CD4-positive, alpha-beta T cell (primary cell): ENCODE results near the gene AGFG1. TPM values are rescaled to one million over a fixed set of nuclear protein-coding genes. Genes with fewer than 3 reads are reported as not detected.

Source experiments
- ATAC-seq: fragments of 200-7000 bp; cut with Tn5 transposase; one replicate; pipeline ENCODE4 v1.10.0; 2022; ENCODE audit warnings: mild to moderate bottlenecking; ENCODE audit not compliant: poor library complexity
- CTCF ChIA-PET: fragments of 350-600 bp; sonication (Branson Sonifier 250); formaldehyde crosslinking; loops from one replicate; lab custom pipeline; 2021; ENCODE audit warnings: antibody characterized with exemption, inconsistent platforms; lab: Charles Lee
- POLR2A ChIA-PET: fragments of 350-600 bp; sonication (Branson Sonifier 250); formaldehyde crosslinking; loops from one replicate; lab custom pipeline; 2021; ENCODE audit warnings: antibody characterized with exemption, inconsistent platforms; lab: Charles Lee
- DNase-seq, 14 experiments: peaks; one replicate each; pipeline ENCODE4 v3.0.0-alpha.2; 2013 to 2020; ENCODE audit warnings: mixed read lengths in 2 of 14
- H3K27ac ChIP-seq, 2 donors: one replicate each; pipeline versions ENCODE4 v1.5.1 to v1.7.0; 2013; ENCODE audit warnings: low read length in 2 of 2, low read depth in 1 of 2, mild to moderate bottlenecking in 1 of 2
- H3K27me3 ChIP-seq, 2 experiments: 1 replicate in 1 of 2; 2 replicates in 1 of 2; pipeline versions ENCODE4 v1.6.1 to v1.7.0; 2013; ENCODE audit warnings: low read length in 2 of 2, control low read depth in 1 of 2, mild to moderate bottlenecking in 1 of 2, moderate library complexity in 1 of 2; ENCODE audit not compliant: insufficient read depth in 2 of 2, control insufficient read depth in 1 of 2
- H3K36me3 ChIP-seq: one replicate; pipeline ENCODE4 v1.6.1; 2013; ENCODE audit warnings: low read length, control low read depth; ENCODE audit not compliant: insufficient read depth
- H3K4me1 ChIP-seq: one replicate; pipeline ENCODE4 v1.6.1; 2013; ENCODE audit warnings: low read length, control low read depth; ENCODE audit not compliant: insufficient read depth
- H3K4me3 ChIP-seq: one replicate; pipeline ENCODE4 v1.5.1; 2013; ENCODE audit warnings: mild to moderate bottlenecking, low read length, moderate library complexity
- H3K9me3 ChIP-seq, 2 experiments: 1 replicate in 1 of 2; 2 replicates in 1 of 2; pipeline versions ENCODE4 v1.6.1 to v1.7.0; 2013; ENCODE audit warnings: low read length in 2 of 2, mild to moderate bottlenecking in 2 of 2, control low read depth in 1 of 2, moderate library complexity in 1 of 2; ENCODE audit not compliant: control insufficient read depth in 1 of 2, insufficient read depth in 1 of 2
- H3K27ac Mint-ChIP-seq: one replicate; pipeline ENCODE4 v1.8.0; 2020; ENCODE audit warnings: mixed read lengths
- H3K27me3 Mint-ChIP-seq: one replicate; pipeline ENCODE4 v1.8.0; 2021; ENCODE audit warnings: mixed read lengths
- H3K36me3 Mint-ChIP-seq: one replicate; pipeline ENCODE4 v1.8.0; 2021; ENCODE audit warnings: low read depth, mixed read lengths
- H3K4me1 Mint-ChIP-seq: one replicate; pipeline ENCODE4 v1.8.0; 2021; ENCODE audit warnings: low read depth, mixed read lengths
- H3K4me3 Mint-ChIP-seq: one replicate; pipeline ENCODE4 v1.8.0; 2020; ENCODE audit warnings: mild to moderate bottlenecking, mixed read lengths
- H3K9me3 Mint-ChIP-seq: one replicate; pipeline ENCODE4 v1.8.0; 2020; ENCODE audit warnings: mixed read lengths
- intact Hi-C, 2 experiments: fragments of 100-400 bp; cut with DNase I in 1 of 2; cut with micrococcal nuclease in 1 of 2; formaldehyde crosslinking; loops; one replicate each; pipeline versions ENCODE4 v1.15.1 to v1.9.0; 2023 to 2025; cut with DNase I, micrococcal nuclease
- total RNA-seq, 174 experiments: library from RNA in 2 of 174; stranded (reverse) in 2 of 174; gene quantifications; one replicate each; pipeline ENCODE4 v1.2.3 and lab custom pipeline; 2021 to 2026
- TF ChIP-seq, protein P1 (sequence below): fragments of 200-600 bp; IDR thresholded peaks from one replicate; pipeline ENCODE4 v1.8.0; 2022; ENCODE audit warnings: antibody characterized with exemption, mild to moderate bottlenecking

The AGFG1 gene
- total RNA-seq, 2 experiments from 2014 or later = 49.9 to 55.9 TPM

GRCh38 chr2:227527351-227527750 is 55.4 kb downstream of the AGFG1 start:
- ChIA-PET CTCF (no interaction called here), POLR2A (no interaction called here)
- no peak for DNase-seq
- Histone ChIP-seq H3K4me3 (no peak overlapping the region), H3K4me1 (no peaks in the 10 kb centered on the region), H3K27ac (no peak overlapping the region), H3K27me3 (no peaks in the 10 kb centered on the region), H3K9me3 (no peaks in the 10 kb centered on the region), H3K36me3 (peaks cover 56% of the 10 kb centered on the region)
- Mint-ChIP-seq H3K4me3 (no peak overlapping the region), H3K27me3 (no peaks in the 10 kb centered on the region), H3K27ac (no peak overlapping the region), H3K36me3 (peaks cover 91% of the 10 kb centered on the region), H3K4me1 (peaks cover 24% of the 10 kb centered on the region), H3K9me3 (no peaks in the 10 kb centered on the region)
- ATAC-seq = no peak
- intact Hi-C loops = no loop called here
- TF ChIP-seq, protein P1, sequence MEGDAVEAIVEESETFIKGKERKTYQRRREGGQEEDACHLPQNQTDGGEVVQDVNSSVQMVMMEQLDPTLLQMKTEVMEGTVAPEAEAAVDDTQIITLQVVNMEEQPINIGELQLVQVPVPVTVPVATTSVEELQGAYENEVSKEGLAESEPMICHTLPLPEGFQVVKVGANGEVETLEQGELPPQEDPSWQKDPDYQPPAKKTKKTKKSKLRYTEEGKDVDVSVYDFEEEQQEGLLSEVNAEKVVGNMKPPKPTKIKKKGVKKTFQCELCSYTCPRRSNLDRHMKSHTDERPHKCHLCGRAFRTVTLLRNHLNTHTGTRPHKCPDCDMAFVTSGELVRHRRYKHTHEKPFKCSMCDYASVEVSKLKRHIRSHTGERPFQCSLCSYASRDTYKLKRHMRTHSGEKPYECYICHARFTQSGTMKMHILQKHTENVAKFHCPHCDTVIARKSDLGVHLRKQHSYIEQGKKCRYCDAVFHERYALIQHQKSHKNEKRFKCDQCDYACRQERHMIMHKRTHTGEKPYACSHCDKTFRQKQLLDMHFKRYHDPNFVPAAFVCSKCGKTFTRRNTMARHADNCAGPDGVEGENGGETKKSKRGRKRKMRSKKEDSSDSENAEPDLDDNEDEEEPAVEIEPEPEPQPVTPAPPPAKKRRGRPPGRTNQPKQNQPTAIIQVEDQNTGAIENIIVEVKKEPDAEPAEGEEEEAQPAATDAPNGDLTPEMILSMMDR = no peak

DNA sequence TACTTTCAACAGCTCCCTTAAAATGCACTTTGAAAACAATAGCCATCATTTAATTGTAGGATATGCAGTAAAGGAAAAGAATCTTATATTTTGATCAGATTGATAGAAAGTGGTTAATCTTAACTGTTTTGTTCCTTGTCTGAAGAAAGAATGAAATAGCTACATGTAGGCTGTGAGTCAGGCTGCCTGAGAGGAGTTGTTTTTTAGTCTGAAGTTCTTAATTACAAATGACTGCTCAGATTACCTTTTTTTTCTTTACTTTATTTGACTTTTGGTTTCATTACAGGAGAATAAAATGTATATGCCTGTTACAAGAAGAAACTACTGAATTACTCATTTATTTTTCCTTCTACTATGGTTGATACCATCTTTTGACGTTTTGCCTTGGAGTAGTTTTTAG is 56.8 kb downstream of the AGFG1 start:
- intact Hi-C loops = no loop called here
- H3K4me3 Mint-ChIP-seq = no peak overlapping the region
- CTCF ChIA-PET = no interaction called here
- Histone ChIP-seq H3K9me3 (no peaks in the 10 kb centered on the region), H3K4me3 (no peak overlapping the region), H3K27ac (no peak overlapping the region), H3K27me3 (no peaks in the 10 kb centered on the region), H3K4me1 (no peaks in the 10 kb centered on the region), H3K36me3 (peaks cover 66% of the 10 kb centered on the region)
- ATAC-seq = no peak
- no peaks in the 10 kb centered on the region for H3K27me3 Mint-ChIP-seq
- H3K36me3 Mint-ChIP-seq = peaks cover 88% of the 10 kb centered on the region
- POLR2A ChIA-PET = no interaction called here
- no peaks in the 10 kb centered on the region for H3K9me3 Mint-ChIP-seq
- DNase-seq = no peak
- H3K27ac Mint-ChIP-seq = peak overlapping the region; percentile 42
- H3K4me1 Mint-ChIP-seq = peaks cover 12% of the 10 kb centered on the region
- TF ChIP-seq, protein P1 = no peak

DNA sequence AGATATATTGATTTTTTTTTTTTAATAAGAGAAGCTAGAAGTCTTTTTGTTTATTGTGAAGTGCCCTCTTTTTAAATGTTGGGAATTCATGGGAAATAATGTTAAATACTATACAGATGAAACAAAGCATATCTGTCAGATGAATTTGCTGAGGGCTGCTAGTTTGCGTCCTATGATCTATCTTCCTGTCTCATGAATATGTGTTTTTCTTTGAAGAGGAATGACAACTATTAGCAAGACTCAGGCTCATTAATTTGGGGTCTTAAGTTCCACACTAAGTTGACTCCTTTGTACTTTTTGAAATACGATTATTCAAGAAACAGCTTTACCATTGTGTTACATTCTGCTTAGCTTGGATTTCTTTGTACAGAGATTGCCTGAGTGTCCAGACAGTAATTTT is 57.9 kb downstream of the AGFG1 start:
- ATAC-seq (no peak), DNase-seq (no peak)
- ChIA-PET POLR2A (no interaction called here), CTCF (no interaction called here)
- no peaks in the 10 kb centered on the region for H3K9me3 Mint-ChIP-seq
- Histone ChIP-seq H3K36me3 (peaks cover 68% of the 10 kb centered on the region), H3K9me3 (no peaks in the 10 kb centered on the region), H3K27me3 (no peaks in the 10 kb centered on the region), H3K4me1 (no peaks in the 10 kb centered on the region), H3K4me3 (no peak overlapping the region), H3K27ac (no peak overlapping the region)
- no peak overlapping the region for H3K27ac Mint-ChIP-seq
- TF ChIP-seq, protein P1 = no peak
- peaks cover 6% of the 10 kb centered on the region for H3K4me1 Mint-ChIP-seq
- intact Hi-C loops = loop anchor here in 1 of 2 experiments (10.0 kb wide), 1 partner anchor 55 kb away; the partner anchor contains the start of gene AGFG1
- H3K4me3 Mint-ChIP-seq = no peak overlapping the region
- H3K27me3 Mint-ChIP-seq = no peaks in the 10 kb centered on the region
- peaks cover 88% of the 10 kb centered on the region for H3K36me3 Mint-ChIP-seq
